Lower leg skin (tissue), 4 donors: ENCODE measurements around the gene POU2AF3. TPM values are rescaled to one million over a fixed set of nuclear protein-coding genes. Genes with fewer than 3 reads are reported as not detected.

Experiments used
- DNase-seq, 2 donors: peaks; one replicate each; pipeline ENCODE4 v3.0.0-alpha.2; 2019; ENCODE audit warnings: low spot score in 2 of 2
- H3K4me3 ChIP-seq: fragments of 200-600 bp; sonication (generic); 2 replicates; pipeline ENCODE4 v1.5.1; 2017; ENCODE audit warnings: mild to moderate bottlenecking, low read depth; ENCODE audit not compliant: poor library complexity, severe bottlenecking
- CTCF ChIP-seq, 3 donors: fragments of 450-650 bp; IDR thresholded peaks; one replicate each; pipeline ENCODE4 v1.5.1; 2016; ENCODE audit warnings: antibody characterized with exemption in 3 of 3, mild to moderate bottlenecking in 3 of 3, moderate library complexity in 2 of 3
- POLR2A ChIP-seq, 2 donors: fragments of 450-650 bp; IDR thresholded peaks; one replicate each; pipeline ENCODE4 v1.6.1; 2016 to 2017; ENCODE audit warnings: antibody characterized with exemption in 2 of 2, mild to moderate bottlenecking in 1 of 2, moderate library complexity in 1 of 2
- WGBS, 2 donors: methylation state at CpG; one replicate each; pipeline ENCODE4 v1.1.5; 2018; 5-methylcytosine and 5-hydroxymethylcytosine counted together
- intact Hi-C: fragments of 100-400 bp; cut with DNase I; formaldehyde crosslinking; loops from one replicate; pipeline ENCODE4 v1.15.0; 2023; ENCODE audit warnings: low total_unique reads
- microRNA-seq, 2 donors: library from miRNA; unstranded; fragments of <30 nt; microRNA quantifications; one replicate each; pipeline ENCODE4, GENCODE V29; 2016; ENCODE audit warnings: borderline replicate concordance in 2 of 2, borderline number of aligned reads in 1 of 2
- total RNA-seq, 4 donors: library from RNA; depleted of rRNA; stranded (reverse); fragments of >200 nt; gene quantifications; one replicate each; pipeline ENCODE4 v1.1.0, GENCODE V29; 2016

POU2AF3 gene
- total RNA-seq, 4 donors from 2014 or later, result not detected

DNA sequence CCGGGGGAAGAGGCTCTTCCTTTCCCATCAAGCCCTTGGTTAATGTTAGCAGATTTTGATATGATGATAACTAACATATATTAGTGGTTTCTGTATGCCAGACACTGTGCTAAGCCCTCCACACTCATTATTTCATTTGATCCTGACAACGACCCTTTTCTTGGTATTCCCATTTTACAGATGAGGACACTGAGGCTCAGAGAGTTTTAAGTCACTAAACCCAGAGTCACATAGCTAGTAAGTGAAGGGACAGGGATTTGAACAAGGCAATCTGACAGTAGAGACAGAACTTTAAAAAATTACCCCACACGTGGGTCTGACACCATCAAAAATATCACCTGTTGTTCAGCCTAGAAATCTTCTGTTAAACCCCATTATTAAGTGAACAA is 58.3 kb downstream of the POU2AF3 start:
- TF ChIP-seq CTCF (IDR thresholded peaks at IDR 0.05) (no peak), POLR2A (IDR thresholded peaks at IDR 0.05) (no peak)
- 89 to 92% methylated on average over 3 of the region's 3 CpGs for WGBS, 2 donors
- intact Hi-C loops, result no loop called here
- no peak overlapping the region for H3K4me3 ChIP-seq
- DNase-seq, result peak in 1 of 2 donors; percentile 13

DNA sequence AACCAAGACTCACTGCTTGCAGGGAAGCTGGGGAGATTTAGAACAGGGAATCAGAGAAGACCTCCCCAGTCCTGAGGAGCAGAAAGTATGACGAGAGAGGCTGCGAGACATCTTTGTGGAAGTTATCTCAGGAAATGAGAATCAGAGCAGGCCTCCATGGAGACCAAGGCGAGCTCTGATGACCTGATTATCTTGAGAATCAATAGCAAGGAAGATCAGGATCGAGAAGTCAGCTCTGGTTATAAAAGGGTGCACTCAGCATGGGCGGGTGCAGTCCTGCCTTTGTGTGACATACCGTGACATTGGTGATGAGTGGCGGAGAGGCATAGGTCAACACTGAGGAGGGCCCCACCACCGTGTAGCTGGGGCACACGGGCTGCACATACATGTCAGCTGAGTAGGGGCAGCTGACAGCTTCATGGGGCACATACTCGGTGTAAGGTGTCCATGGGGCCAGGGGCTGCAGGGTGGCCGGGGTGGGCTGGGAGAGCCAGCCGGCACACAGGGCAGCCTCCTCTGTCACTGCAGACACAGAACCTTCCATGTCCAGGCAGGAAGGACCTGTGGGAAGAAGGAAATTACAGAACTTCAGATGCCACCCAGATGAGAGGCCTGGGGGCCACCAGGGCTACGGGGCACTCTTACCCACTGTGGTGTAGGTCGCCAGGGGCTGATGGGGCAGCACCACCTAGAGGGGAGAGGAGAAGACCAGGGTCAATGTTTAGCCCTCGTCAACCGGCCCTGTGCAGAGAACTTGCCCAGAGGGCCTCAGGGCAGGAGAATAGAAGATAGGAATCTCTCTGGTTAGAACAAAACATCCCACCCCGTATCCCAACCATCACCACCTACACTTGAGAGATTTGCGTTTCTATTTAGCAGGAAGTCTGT is 59.0 kb downstream of the POU2AF3 start:
- peak in 1 of 2 donors; percentile 70 for DNase-seq
- TF ChIP-seq CTCF (IDR thresholded peaks at IDR 0.05) (no peak), POLR2A (IDR thresholded peaks at IDR 0.05) (no peak)
- intact Hi-C loops, result no loop called here
- H3K4me3 ChIP-seq, result no peak overlapping the region
- 88 to 91% methylated on average over 16 to 18 of the region's 18 CpGs for WGBS, 2 donors

Small RNA genes lying within 50 kb of the gene (microRNA-seq; reads per million reads assigned to microRNA genes)
- 0 reads per million in 2 donors for gene MIR4491

Other genes with a start within 250 kb of the POU2AF3 start
- not detected for gene POU2AF2, start 52.8 kb upstream of the POU2AF3 start, total RNA-seq
- under 1 TPM in 1 of 4 donors, not detected in 3; 0.13 TPM for gene POU2AF1, start 80.7 kb downstream of the POU2AF3 start, total RNA-seq
- gene BTG4, start 213.8 kb downstream of the POU2AF3 start, total RNA-seq, result not detected
- not detected for gene HOATZ, start 216.2 kb downstream of the POU2AF3 start, total RNA-seq
- gene LAYN, start 242.2 kb downstream of the POU2AF3 start, total RNA-seq, result 1 to 10 TPM; 1.9 to 3.0 (median 2.1) TPM